HepG2 (cell line): ENCODE results near the gene MAMSTR. TPM values are rescaled to one million over a fixed set of nuclear protein-coding genes. Genes with fewer than 3 reads are reported as not detected.

Source experiments
- BRD4 ChIP-seq: sonication (generic); formaldehyde crosslinking; IDR thresholded peaks from 2 replicates; pipeline ENCODE4 v1.4.0; 2020; ENCODE audit warnings: missing genetic modification reagents
- BRF2 ChIP-seq: sonication (generic); formaldehyde crosslinking; IDR thresholded peaks from 2 replicates; pipeline ENCODE4 v1.8.1; 2022; ENCODE audit warnings: mild to moderate bottlenecking, missing genetic modification reagents
- CENPX ChIP-seq: sonication (generic); formaldehyde crosslinking; IDR thresholded peaks from 2 replicates; pipeline ENCODE4 v1.9.0; 2021; ENCODE audit warnings: mild to moderate bottlenecking, missing genetic modification reagents, moderate library complexity
- EP300 ChIP-seq, 3 experiments: sonication (generic) in 1 of 3; formaldehyde crosslinking in 1 of 3; IDR thresholded peaks; 2 replicates each; pipeline versions ENCODE4 v1.5.1 to v1.6.1; 2011 to 2020; ENCODE audit warnings: low read depth in 2 of 3, low read length in 2 of 3, borderline replicate concordance in 1 of 3, improper control_type of control experiment in 1 of 3, mild to moderate bottlenecking in 1 of 3, missing genetic modification reagents in 1 of 3, moderate library complexity in 1 of 3
- FOXP4 ChIP-seq: sonication (generic); formaldehyde crosslinking; IDR thresholded peaks from 2 replicates; pipeline ENCODE4 v1.4.0; 2020; ENCODE audit warnings: missing genetic modification reagents
- MTF2 ChIP-seq: sonication (generic); formaldehyde crosslinking; IDR thresholded peaks from 2 replicates; pipeline ENCODE4 v1.5.0; 2020; ENCODE audit warnings: missing genetic modification reagents, borderline replicate concordance
- MYNN ChIP-seq: sonication (generic); formaldehyde crosslinking; IDR thresholded peaks from 2 replicates; pipeline ENCODE4 v1.4.0; 2020; ENCODE audit warnings: mild to moderate bottlenecking, low read depth, missing genetic modification reagents
- NPAS2 ChIP-seq: sonication (generic); formaldehyde crosslinking; IDR thresholded peaks from 2 replicates; pipeline ENCODE4 v1.8.0; 2022; ENCODE audit warnings: mild to moderate bottlenecking, missing genetic modification reagents, borderline replicate concordance
- PRPF4 ChIP-seq: fragments of 200-400 bp; formaldehyde crosslinking; IDR thresholded peaks from 2 replicates; pipeline ENCODE4 v1.6.1; 2016; ENCODE audit warnings: low read length, low read depth; ENCODE audit not compliant: poor library complexity, severe bottlenecking
- SP1 ChIP-seq, 2 experiments: fragments of 450-650 bp in 1 of 2; sonication (generic) in 1 of 2; formaldehyde crosslinking in 1 of 2; IDR thresholded peaks; 2 replicates each; pipeline versions ENCODE4 v1.4.0 to v1.6.1; 2016 to 2020; ENCODE audit warnings: missing genetic modification reagents in 1 of 2
- TEAD3 ChIP-seq: optimal IDR thresholded peaks from 2 replicates; pipeline ENCODE3; 2016; ENCODE audit warnings: borderline replicate concordance
- TMF1 ChIP-seq: sonication (generic); formaldehyde crosslinking; IDR thresholded peaks from 2 replicates; pipeline ENCODE4 v1.8.1; 2022; ENCODE audit warnings: low read depth, missing genetic modification reagents
- ZMAT3 ChIP-seq: sonication (generic); formaldehyde crosslinking; conservative IDR thresholded peaks from 2 replicates; pipeline ENCODE4 v1.7.0; 2021; ENCODE audit warnings: missing genetic modification reagents
- ZNF138 ChIP-seq: sonication (generic); formaldehyde crosslinking; IDR thresholded peaks from 2 replicates; pipeline ENCODE4 v1.5.0; 2020; ENCODE audit warnings: mild to moderate bottlenecking, low read depth, missing genetic modification reagents
- ZNF367 ChIP-seq: sonication (generic); formaldehyde crosslinking; IDR thresholded peaks from 2 replicates; pipeline ENCODE4 v1.4.0; 2020; ENCODE audit warnings: missing genetic modification reagents, borderline replicate concordance
- ZNF431 ChIP-seq: sonication (generic); formaldehyde crosslinking; IDR thresholded peaks from 2 replicates; pipeline ENCODE4 v1.9.0; 2022; ENCODE audit warnings: missing genetic modification reagents, low read depth, mild to moderate bottlenecking, borderline replicate concordance
- ZNF589 ChIP-seq: sonication (generic); formaldehyde crosslinking; conservative IDR thresholded peaks from 2 replicates; pipeline ENCODE4 v1.8.0; 2022; ENCODE audit warnings: mild to moderate bottlenecking, moderate library complexity, missing genetic modification reagents
- ZNF720 ChIP-seq: sonication (generic); formaldehyde crosslinking; IDR thresholded peaks from 2 replicates; pipeline ENCODE4 v1.4.0; 2020; ENCODE audit warnings: missing genetic modification reagents
- polyA plus RNA-seq, 8 experiments: library from polyadenylated mRNA; depleted of rRNA in 3 of 8; stranded (reverse) in 7 of 8; unstranded in 1 of 8; fragments of >200 nt; fragmentation: Illumina TruSeq in 4 of 8; extraction: Trizol in 4 of 8; gene quantifications; 2 replicates each; pipeline versions ENCODE4 v1.2.1 to v1.2.3, GENCODE V29; 2011 to 2016; ENCODE audit warnings: low read depth in 4 of 8, missing spikeins in 1 of 8, mixed read lengths in 1 of 8; ENCODE audit not compliant: insufficient read depth in 1 of 8
- total RNA-seq, 5 experiments: library from RNA; depleted of rRNA; stranded (reverse); fragments of >200 nt; fragmentation: Illumina TruSeq; extraction: Trizol; gene quantifications; 2 replicates each; pipeline ENCODE4 v1.2.3, GENCODE V29; 2016; ENCODE audit warnings: low read depth in 1 of 5
- TF ChIP-seq, protein P1 (sequence below): sonication (generic); formaldehyde crosslinking; IDR thresholded peaks from 2 replicates; pipeline ENCODE4 v1.5.0; 2020; ENCODE audit warnings: missing genetic modification reagents
- TF ChIP-seq, protein P2 (sequence below): sonication (generic); formaldehyde crosslinking; IDR thresholded peaks from 2 replicates; pipeline ENCODE4 v1.8.1; 2022; ENCODE audit warnings: low read depth, mild to moderate bottlenecking, missing genetic modification reagents

MAMSTR gene
- total and polyA plus RNA-seq, 2 of the 13 experiments (the other 11 are each of a cell fraction or from before 2014, with no cell fraction given), result 2.2 to 2.4 TPM

DNA sequence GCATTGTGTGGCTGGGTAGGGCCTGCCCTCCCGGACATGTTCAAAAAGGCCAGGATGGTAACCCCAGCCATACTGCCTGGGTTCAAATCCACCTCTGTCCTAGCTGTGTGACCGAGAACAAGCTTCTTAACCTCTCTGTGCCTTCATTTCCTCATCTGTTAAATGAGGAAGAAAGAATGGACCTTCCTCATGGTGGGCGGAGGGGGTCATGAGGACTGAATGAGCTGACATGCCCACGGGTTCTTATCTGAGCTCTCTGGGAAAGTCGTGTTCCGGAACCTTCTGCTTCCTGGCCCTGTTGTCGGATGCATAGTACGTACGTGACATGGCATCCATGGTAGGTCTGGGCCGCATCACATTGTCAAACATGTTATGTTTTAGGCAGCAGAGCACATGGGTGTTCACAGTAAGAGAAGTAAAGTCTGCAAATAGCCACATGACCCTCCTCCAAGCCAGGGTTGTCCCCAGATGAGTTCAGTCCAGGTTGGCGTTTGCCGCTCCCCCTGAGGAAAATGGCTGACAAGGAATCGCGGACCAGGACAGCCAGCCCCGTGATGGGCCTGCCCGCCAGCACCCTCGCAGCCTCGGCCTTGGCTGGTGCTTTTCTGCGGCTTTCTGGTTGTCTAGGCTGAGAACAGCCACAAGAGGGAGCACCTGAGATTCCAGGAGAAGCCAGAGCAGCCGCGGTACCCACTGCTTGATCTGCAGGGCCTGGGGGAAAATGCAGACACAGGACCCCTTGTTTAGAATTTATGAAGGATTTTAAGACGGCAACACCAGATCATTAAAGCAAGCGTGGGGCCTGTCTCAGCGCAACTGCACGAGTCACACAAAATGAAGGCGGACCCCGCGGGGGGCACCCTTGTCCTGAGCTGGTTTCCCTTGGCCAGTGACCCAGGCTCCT, 44.4 kb downstream of the MAMSTR start (continued):
- TF ChIP-seq ZNF138 (CRISPR knock-in tag) (no peak), ZNF720 (CRISPR knock-in tag) (no peak), ZMAT3 (CRISPR knock-in tag) (no peak), PRPF4 (no peak), EP300 (IDR thresholded peaks at IDR 0.05; ENCODE audit: low read depth in 2 of 2, low read length in 2 of 2) (0 out of 4 replicates have a peak, but pooled peaks of 1 of the 2 experiments have one; percentile 8), EP300 (CRISPR knock-in tag; IDR thresholded peaks at IDR 0.05; ENCODE audit: borderline replicate concordance) (no peak), MYNN (CRISPR knock-in tag) (no peak), ZNF431 (CRISPR knock-in tag) (no peak), CENPX (CRISPR knock-in tag) (no peak), ZNF367 (CRISPR knock-in tag) (no peak), FOXP4 (CRISPR knock-in tag) (no peak), BRD4 (0 out of 2 replicates have a peak, but pooled peaks have one; percentile 54), SP1 (IDR thresholded peaks at IDR 0.05) (no peak), SP1 (CRISPR knock-in tag; IDR thresholded peaks at IDR 0.05) (no peak), ZNF589 (no peak), NPAS2 (CRISPR knock-in tag) (no peak), MTF2 (CRISPR knock-in tag) (no peak), BRF2 (CRISPR knock-in tag) (no peak), TEAD3 (peak; percentile 59), TMF1 (CRISPR knock-in tag) (no peak)
- TF ChIP-seq, protein P1, sequence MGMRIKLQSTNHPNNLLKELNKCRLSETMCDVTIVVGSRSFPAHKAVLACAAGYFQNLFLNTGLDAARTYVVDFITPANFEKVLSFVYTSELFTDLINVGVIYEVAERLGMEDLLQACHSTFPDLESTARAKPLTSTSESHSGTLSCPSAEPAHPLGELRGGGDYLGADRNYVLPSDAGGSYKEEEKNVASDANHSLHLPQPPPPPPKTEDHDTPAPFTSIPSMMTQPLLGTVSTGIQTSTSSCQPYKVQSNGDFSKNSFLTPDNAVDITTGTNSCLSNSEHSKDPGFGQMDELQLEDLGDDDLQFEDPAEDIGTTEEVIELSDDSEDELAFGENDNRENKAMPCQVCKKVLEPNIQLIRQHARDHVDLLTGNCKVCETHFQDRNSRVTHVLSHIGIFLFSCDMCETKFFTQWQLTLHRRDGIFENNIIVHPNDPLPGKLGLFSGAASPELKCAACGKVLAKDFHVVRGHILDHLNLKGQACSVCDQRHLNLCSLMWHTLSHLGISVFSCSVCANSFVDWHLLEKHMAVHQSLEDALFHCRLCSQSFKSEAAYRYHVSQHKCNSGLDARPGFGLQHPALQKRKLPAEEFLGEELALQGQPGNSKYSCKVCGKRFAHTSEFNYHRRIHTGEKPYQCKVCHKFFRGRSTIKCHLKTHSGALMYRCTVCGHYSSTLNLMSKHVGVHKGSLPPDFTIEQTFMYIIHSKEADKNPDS (CRISPR knock-in tag), result no peak
- TF ChIP-seq, protein P2, sequence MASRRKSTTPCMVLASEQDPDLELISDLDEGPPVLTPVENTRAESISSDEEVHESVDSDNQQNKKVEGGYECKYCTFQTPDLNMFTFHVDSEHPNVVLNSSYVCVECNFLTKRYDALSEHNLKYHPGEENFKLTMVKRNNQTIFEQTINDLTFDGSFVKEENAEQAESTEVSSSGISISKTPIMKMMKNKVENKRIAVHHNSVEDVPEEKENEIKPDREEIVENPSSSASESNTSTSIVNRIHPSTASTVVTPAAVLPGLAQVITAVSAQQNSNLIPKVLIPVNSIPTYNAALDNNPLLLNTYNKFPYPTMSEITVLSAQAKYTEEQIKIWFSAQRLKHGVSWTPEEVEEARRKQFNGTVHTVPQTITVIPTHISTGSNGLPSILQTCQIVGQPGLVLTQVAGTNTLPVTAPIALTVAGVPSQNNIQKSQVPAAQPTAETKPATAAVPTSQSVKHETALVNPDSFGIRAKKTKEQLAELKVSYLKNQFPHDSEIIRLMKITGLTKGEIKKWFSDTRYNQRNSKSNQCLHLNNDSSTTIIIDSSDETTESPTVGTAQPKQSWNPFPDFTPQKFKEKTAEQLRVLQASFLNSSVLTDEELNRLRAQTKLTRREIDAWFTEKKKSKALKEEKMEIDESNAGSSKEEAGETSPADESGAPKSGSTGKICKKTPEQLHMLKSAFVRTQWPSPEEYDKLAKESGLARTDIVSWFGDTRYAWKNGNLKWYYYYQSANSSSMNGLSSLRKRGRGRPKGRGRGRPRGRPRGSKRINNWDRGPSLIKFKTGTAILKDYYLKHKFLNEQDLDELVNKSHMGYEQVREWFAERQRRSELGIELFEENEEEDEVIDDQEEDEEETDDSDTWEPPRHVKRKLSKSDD (CRISPR knock-in tag), result no peak
